Peyer's patch (tissue), 4 donors: Measurements from ENCODE around the gene VDAC1.

Experiments
- POLR2A ChIP-seq, 2 donors: fragments of 450-650 bp; IDR thresholded peaks; one replicate each; pipeline ENCODE4 v1.5.1; 2017; ENCODE audit warnings: antibody characterized with exemption in 2 of 2, mild to moderate bottlenecking in 2 of 2, moderate library complexity in 2 of 2
- TF ChIP-seq, protein P1 (sequence below), 6 experiments: fragments of 450-650 bp in 4 of 6; fragments of 200-600 bp in 2 of 6; sonication (generic) in 1 of 6; IDR thresholded peaks; one replicate each; pipeline ENCODE4 v1.5.1; 2017 to 2019; ENCODE audit warnings: antibody characterized with exemption in 6 of 6, mild to moderate bottlenecking in 3 of 6, moderate library complexity in 1 of 6

DNA sequence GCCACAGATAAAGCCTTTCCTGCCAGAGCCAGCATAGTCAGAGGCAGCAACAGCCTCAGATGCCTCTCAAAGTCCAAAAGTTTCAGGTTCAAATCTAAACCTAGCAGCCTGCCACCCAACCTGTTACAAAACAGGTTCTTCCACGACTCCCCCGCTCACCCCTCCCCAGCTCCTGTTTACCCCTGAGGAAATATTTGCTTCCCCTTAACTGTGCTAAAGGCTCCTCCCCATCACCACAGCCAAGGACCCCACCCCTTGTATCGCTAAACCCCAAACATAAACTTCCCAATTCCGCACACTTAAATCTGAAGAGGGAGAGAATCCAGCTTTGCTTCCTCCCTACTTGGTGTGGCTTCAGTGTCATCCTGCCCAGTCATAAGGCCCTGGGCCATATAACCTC lies 15.4 kb upstream of the VDAC1 start:
- TF ChIP-seq POLR2A (IDR thresholded peaks at IDR 0.05): no peak
- TF ChIP-seq, protein P1, sequence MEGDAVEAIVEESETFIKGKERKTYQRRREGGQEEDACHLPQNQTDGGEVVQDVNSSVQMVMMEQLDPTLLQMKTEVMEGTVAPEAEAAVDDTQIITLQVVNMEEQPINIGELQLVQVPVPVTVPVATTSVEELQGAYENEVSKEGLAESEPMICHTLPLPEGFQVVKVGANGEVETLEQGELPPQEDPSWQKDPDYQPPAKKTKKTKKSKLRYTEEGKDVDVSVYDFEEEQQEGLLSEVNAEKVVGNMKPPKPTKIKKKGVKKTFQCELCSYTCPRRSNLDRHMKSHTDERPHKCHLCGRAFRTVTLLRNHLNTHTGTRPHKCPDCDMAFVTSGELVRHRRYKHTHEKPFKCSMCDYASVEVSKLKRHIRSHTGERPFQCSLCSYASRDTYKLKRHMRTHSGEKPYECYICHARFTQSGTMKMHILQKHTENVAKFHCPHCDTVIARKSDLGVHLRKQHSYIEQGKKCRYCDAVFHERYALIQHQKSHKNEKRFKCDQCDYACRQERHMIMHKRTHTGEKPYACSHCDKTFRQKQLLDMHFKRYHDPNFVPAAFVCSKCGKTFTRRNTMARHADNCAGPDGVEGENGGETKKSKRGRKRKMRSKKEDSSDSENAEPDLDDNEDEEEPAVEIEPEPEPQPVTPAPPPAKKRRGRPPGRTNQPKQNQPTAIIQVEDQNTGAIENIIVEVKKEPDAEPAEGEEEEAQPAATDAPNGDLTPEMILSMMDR (IDR thresholded peaks at IDR 0.05): no peak
